ENCODE data around the gene EPGN. TPM values are rescaled to one million over a fixed set of nuclear protein-coding genes. Genes with fewer than 3 reads are reported as not detected.

EPGN gene
- total and polyA plus RNA-seq, 12 donors, result 0.07 to 0.46 (median 0.44) TPM; not detected in 9

DNA sequence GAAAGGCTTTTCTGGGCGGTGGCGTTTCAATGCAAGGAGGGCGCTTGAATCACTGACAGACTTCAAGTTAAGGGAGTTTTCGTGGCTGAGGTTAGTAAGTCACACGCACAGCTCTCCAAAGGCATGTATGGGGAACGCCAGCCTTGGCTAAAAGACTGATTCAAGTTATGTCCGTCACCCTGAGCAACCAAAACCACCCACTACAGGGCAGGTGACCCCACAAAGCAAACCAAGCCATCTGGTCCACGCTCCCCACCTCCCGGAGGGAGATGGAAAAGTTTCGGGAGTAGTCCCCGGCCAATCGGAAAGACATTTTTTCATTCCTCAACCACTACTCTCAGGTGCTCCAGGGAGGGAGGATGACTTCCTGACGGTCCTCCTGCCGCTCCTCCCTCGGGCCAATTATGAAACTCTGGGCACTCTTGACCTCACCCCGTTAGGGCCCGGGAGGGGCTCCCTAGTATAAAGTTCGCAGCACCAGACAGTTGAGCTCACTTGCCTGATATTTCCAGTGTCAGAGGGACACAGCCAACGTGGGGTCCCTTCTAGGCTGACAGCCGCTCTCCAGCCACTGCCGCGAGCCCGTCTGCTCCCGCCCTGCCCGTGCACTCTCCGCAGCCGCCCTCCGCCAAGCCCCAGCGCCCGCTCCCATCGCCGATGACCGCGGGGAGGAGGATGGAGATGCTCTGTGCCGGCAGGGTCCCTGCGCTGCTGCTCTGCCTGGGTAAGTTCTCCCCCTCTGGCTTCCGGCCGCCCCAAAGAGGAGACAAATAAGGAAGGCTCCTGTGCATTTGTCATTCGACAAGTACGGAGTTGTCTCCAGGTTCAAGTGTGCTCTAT, 56.6 kb downstream of the EPGN start, which contains the start of gene EREG:
EREG (plus strand) TSS at position 494 of the 840 bp plus-strand sequence; CDS start at position 658, 164 bp downstream.
- intact Hi-C loops (cut with DNase I), result no loop called here
- peak in 1 of 7 donors; percentile 7 for DNase-seq
- Histone ChIP-seq H3K4me1 (replicated peaks in 1 of 2) (peaks cover 12 to 15% of the 10 kb centered on the region in 2 donors), H3K27ac (no peak within 1 kb of the TSS), H3K27me3 (peaks cover 26% of the 10 kb centered on the region), H3K36me3 (replicated peaks in 1 of 2) (no peaks in the 10 kb centered on the region), H3K4me3 (peak within 1 kb of the TSS in 1 of 4 donors; percentile 39), H3K9me3 (replicated peaks in 1 of 3) (no peaks in the 10 kb centered on the region)
- no peak for TF ChIP-seq POLR2A (IDR thresholded peaks at IDR 0.05)
- TF ChIP-seq, protein P1, sequence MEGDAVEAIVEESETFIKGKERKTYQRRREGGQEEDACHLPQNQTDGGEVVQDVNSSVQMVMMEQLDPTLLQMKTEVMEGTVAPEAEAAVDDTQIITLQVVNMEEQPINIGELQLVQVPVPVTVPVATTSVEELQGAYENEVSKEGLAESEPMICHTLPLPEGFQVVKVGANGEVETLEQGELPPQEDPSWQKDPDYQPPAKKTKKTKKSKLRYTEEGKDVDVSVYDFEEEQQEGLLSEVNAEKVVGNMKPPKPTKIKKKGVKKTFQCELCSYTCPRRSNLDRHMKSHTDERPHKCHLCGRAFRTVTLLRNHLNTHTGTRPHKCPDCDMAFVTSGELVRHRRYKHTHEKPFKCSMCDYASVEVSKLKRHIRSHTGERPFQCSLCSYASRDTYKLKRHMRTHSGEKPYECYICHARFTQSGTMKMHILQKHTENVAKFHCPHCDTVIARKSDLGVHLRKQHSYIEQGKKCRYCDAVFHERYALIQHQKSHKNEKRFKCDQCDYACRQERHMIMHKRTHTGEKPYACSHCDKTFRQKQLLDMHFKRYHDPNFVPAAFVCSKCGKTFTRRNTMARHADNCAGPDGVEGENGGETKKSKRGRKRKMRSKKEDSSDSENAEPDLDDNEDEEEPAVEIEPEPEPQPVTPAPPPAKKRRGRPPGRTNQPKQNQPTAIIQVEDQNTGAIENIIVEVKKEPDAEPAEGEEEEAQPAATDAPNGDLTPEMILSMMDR (IDR thresholded peaks at IDR 0.05), result no peak
- 6 to 13% (median 9%) methylated on average over 17 to 40 of the region's 40 CpGs for WGBS, 4 donors

DNA sequence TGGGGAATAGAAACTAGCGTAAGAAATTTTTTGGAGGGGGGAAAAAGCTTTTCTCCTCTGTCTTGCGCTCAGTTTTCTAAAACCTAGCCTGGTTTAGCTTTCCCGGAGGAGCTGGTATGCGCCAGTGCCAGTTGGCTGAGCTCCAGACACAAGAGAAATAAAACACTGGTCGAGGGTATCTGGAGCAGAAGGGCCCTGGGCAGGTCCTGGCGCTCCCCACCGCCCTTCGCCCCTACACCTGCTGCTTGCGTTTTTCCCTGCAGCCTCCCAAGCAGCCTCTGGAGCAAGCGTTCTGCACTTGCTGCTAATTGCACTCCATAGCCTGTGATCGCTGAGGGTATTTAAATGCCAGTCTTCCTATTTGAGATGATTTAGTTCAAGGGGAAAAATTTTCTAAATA, 57.5 kb downstream of the EPGN start:
- WGBS, 4 donors, result 12 to 15% (median 14%) methylated on average over 10 to 11 of the region's 11 CpGs
- Histone ChIP-seq H3K27ac (no peak overlapping the region), H3K4me3 (peak overlapping the region in 1 of 4 donors; percentile 19), H3K27me3 (peaks cover 26% of the 10 kb centered on the region), H3K9me3 (replicated peaks in 1 of 3) (no peaks in the 10 kb centered on the region), H3K4me1 (replicated peaks in 1 of 2) (peaks cover 12 to 15% of the 10 kb centered on the region in 2 donors), H3K36me3 (replicated peaks in 1 of 2) (no peaks in the 10 kb centered on the region)
- intact Hi-C loops (cut with DNase I), result no loop called here
- peak in 2 of 7 donors; percentile 22 for DNase-seq
- TF ChIP-seq, protein P1 (IDR thresholded peaks at IDR 0.05), result no peak
- no peak for TF ChIP-seq POLR2A (IDR thresholded peaks at IDR 0.05)

Other genes with a start within 250 kb of the EPGN start
- gene CXCL2, start 209.3 kb upstream of the EPGN start, total RNA-seq, result 10 to 100 TPM in 1 of 9 donors, 1 to 10 TPM in 7, under 1 TPM in 1; 0.11 to 13.9 (median 6.2) TPM
- 10 to 100 TPM in 1 of 3 donors, 1 to 10 TPM in 2; 2.2 to 18.8 (median 5.4) TPM for gene CXCL2, start 209.3 kb upstream of the EPGN start, polyA plus RNA-seq
- 10 to 100 TPM; 13.2 to 38.2 (median 16.2) TPM for gene MTHFD2L, start 150.4 kb upstream of the EPGN start, total RNA-seq
- 10 to 100 TPM in 2 of 3 donors, 1 to 10 TPM in 1; 9.8 to 25.9 (median 10.3) TPM for gene MTHFD2L, start 150.4 kb upstream of the EPGN start, polyA plus RNA-seq
- gene EREG, start 56.7 kb downstream of the EPGN start, total RNA-seq, result 1 to 10 TPM in 1 of 9 donors, under 1 TPM in 2, not detected in 6; 0.18 to 1.4 (median 0.42) TPM
- gene EREG, start 56.7 kb downstream of the EPGN start, polyA plus RNA-seq, result under 1 TPM in 1 of 3 donors, not detected in 2; 0.08 TPM
- 1 to 10 TPM in 3 of 9 donors, under 1 TPM in 3, not detected in 3; 0.42 to 4.8 (median 1.5) TPM for gene AREG, start 136.7 kb downstream of the EPGN start, total RNA-seq
- gene AREG, start 136.7 kb downstream of the EPGN start, polyA plus RNA-seq, result 1 to 10 TPM in 1 of 3 donors, under 1 TPM in 2; 0.32 to 4.5 (median 0.98) TPM